Measurements from ENCODE around the gene ZNF683.

The ZNF683 gene

GRCh38 chr1:26357121-26357602 lies 15.4 kb downstream of the ZNF683 start:
- no peak for DNase-seq

GRCh38 chr1:26356106-26356505 lies 16.4 kb downstream of the ZNF683 start:
- DNase-seq = no peak

GRCh38 chr1:26354972-26355371 lies 17.6 kb downstream of the ZNF683 start:
- no peak for DNase-seq

GRCh38 chr1:26353976-26354820 lies 18.4 kb downstream of the ZNF683 start, which contains the start of gene CRYBG2:
CRYBG2 (minus strand) TSS chr1:26354130; CDS start chr1:26346657, 7,473 bp downstream.
- no peak for DNase-seq

GRCh38 chr1:26353210-26353859 lies 19.2 kb downstream of the ZNF683 start:
- no peak for DNase-seq

GRCh38 chr1:26352338-26352679 lies 20.2 kb downstream of the ZNF683 start:
- DNase-seq = no peak

GRCh38 chr1:26351590-26352337 lies 20.8 kb downstream of the ZNF683 start:
- peak; percentile 40 for DNase-seq

- DNase-seq = peak; percentile 37
Measured at GRCh38 chr1:26350701-26351589, 21.6 kb downstream of the ZNF683 start.

- DNase-seq = no peak
Measured at GRCh38 chr1:26350343-26350700, 22.2 kb downstream of the ZNF683 start.

- DNase-seq = no peak
Measured at GRCh38 chr1:26349877-26350244, 22.7 kb downstream of the ZNF683 start.

GRCh38 chr1:26349188-26349876 lies 23.2 kb downstream of the ZNF683 start:
- peak; percentile 90 for DNase-seq

- DNase-seq = no peak
Measured at GRCh38 chr1:26346274-26347033, 26.1 kb downstream of the ZNF683 start.

GRCh38 chr1:26345718-26346117 lies 26.8 kb downstream of the ZNF683 start:
- DNase-seq = no peak

GRCh38 chr1:26344147-26344920 lies 28.2 kb downstream of the ZNF683 start:
- no peak for DNase-seq

- no peak for DNase-seq
Measured at GRCh38 chr1:26340047-26340481, 32.5 kb downstream of the ZNF683 start.

- DNase-seq = no peak
Measured at GRCh38 chr1:26338670-26339069, 33.9 kb downstream of the ZNF683 start.

GRCh38 chr1:26337625-26338024 lies 34.9 kb downstream of the ZNF683 start:
- DNase-seq = no peak

GRCh38 chr1:26337206-26337535 lies 35.4 kb downstream of the ZNF683 start:
- no peak for DNase-seq

GRCh38 chr1:26336477-26337205 lies 35.9 kb downstream of the ZNF683 start:
- DNase-seq = no peak

Data from HCEC 1CT (cell line).